CD4-positive, alpha-beta T cell treated with Interleukin-15 for 4 hours (primary cell): ENCODE measurements around the gene DSCAM.

ENCODE experiments used
- DNase-seq: peaks from one replicate; pipeline ENCODE4 v3.0.0-alpha.2; 2020; ENCODE audit warnings: low spot score

Gene DSCAM

GRCh38 chr21:40840401-40841125, 6.4 kb downstream of the DSCAM start:
- DNase-seq = no peak

- DNase-seq = no peak
Measured at GRCh38 chr21:40839521-40839920, 7.4 kb downstream of the DSCAM start.

- DNase-seq = no peak
Measured at GRCh38 chr21:40837456-40837855, 9.5 kb downstream of the DSCAM start.

- DNase-seq = no peak
Measured at GRCh38 chr21:40835184-40835694, 11.7 kb downstream of the DSCAM start.

- no peak for DNase-seq
Measured at GRCh38 chr21:40833184-40833583, 13.8 kb downstream of the DSCAM start.

GRCh38 chr21:40832316-40832715, 14.6 kb downstream of the DSCAM start:
- DNase-seq = no peak

GRCh38 chr21:40830836-40831235, 16.1 kb downstream of the DSCAM start:
- no peak for DNase-seq

GRCh38 chr21:40829791-40830190, 17.2 kb downstream of the DSCAM start:
- no peak for DNase-seq

GRCh38 chr21:40829308-40829707, 17.6 kb downstream of the DSCAM start:
- DNase-seq = no peak

- DNase-seq = no peak
Measured at GRCh38 chr21:40827509-40827908, 19.4 kb downstream of the DSCAM start.

GRCh38 chr21:40819071-40819900, 27.7 kb downstream of the DSCAM start:
- no peak for DNase-seq

GRCh38 chr21:40813918-40814317, 33.0 kb downstream of the DSCAM start:
- no peak for DNase-seq

GRCh38 chr21:40809673-40810197, 37.2 kb downstream of the DSCAM start:
- no peak for DNase-seq

GRCh38 chr21:40803101-40803500, 43.9 kb downstream of the DSCAM start:
- no peak for DNase-seq

GRCh38 chr21:40800126-40800525, 46.8 kb downstream of the DSCAM start:
- DNase-seq = no peak

- no peak for DNase-seq
Measured at GRCh38 chr21:40797891-40798290, 49.1 kb downstream of the DSCAM start.

GRCh38 chr21:40797410-40797809, 49.5 kb downstream of the DSCAM start:
- no peak for DNase-seq

- no peak for DNase-seq
Measured at GRCh38 chr21:40796464-40796863, 50.5 kb downstream of the DSCAM start.

GRCh38 chr21:40795313-40795712, 51.6 kb downstream of the DSCAM start:
- no peak for DNase-seq

GRCh38 chr21:40792691-40793456, 54.1 kb downstream of the DSCAM start:
- no peak for DNase-seq

- no peak for DNase-seq
Measured at GRCh38 chr21:40788635-40789034, 58.3 kb downstream of the DSCAM start.

GRCh38 chr21:40783404-40783803, 63.6 kb downstream of the DSCAM start:
- no peak for DNase-seq
